ENCODE results near the gene RHOT1. TPM values are rescaled to one million over a fixed set of nuclear protein-coding genes. Genes with fewer than 3 reads are reported as not detected.

Gene RHOT1
- total RNA-seq, 1 experiment from 2014 or later, result 39.2 TPM

DNA sequence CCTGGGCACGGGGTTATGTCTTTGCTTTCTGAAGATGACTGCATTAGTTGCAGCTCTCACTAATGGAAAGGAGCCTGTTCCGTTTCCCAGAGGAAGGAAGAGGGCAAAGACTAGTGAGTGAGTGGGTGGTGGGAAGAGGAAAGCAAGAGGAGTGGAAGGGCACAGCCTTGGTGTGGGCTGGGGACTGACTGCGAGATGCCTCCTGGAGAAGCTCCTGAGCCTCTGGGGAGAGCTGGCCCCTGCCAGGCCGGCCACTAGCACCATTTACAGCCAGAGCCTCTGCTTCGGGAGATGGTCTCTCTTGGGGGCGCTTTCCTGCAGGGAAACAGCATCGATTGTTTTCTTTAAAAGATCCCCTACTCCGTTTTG lies 122.5 kb downstream of the RHOT1 start:
- H3K4me1 ChIP-seq (ENCODE audit: control insufficient read depth, insufficient read depth, low read length), result peaks cover 5% of the 10 kb centered on the region; the same call in 1 of the 2 replicates
- in situ Hi-C loops (cut with HindIII; ENCODE audit: low pct_unique_long_range_greater_than_20kb, low sequenced_read_pairs), result no loop called here
- H3K9me3 ChIP-seq (ENCODE audit: control insufficient read depth, insufficient read depth, low read depth, low read length), result no peaks in the 10 kb centered on the region
- no peak for DNase-seq (ENCODE audit: low read depth, low spot score)
- no peak overlapping the region for H3K4me3 ChIP-seq (ENCODE audit: low read depth in 2 of 2, low read length in 2 of 2)
- intact Hi-C loops (cut with micrococcal nuclease; ENCODE audit: unreplicated experiment), result no loop called here
- H3K27me3 ChIP-seq (ENCODE audit: control insufficient read depth, insufficient read depth, low read length), result peaks cover 14% of the 10 kb centered on the region
- TF ChIP-seq SIN3A (IDR thresholded peaks at IDR 0.05; ENCODE audit: borderline replicate concordance, insufficient read depth, low read depth, low read length), result no peak
- POLR2A ChIA-PET, result no interaction called here
- no TSS peak for BruUV-seq (replicated peaks)
- no peak for ATAC-seq
- no peak overlapping the region for H3K27ac ChIP-seq (ENCODE audit: low read length)
- H3K36me3 ChIP-seq (ENCODE audit: control insufficient read depth, insufficient read depth, low read length), result no peaks in the 10 kb centered on the region
- CTCF ChIA-PET, result no interaction called here

DNA sequence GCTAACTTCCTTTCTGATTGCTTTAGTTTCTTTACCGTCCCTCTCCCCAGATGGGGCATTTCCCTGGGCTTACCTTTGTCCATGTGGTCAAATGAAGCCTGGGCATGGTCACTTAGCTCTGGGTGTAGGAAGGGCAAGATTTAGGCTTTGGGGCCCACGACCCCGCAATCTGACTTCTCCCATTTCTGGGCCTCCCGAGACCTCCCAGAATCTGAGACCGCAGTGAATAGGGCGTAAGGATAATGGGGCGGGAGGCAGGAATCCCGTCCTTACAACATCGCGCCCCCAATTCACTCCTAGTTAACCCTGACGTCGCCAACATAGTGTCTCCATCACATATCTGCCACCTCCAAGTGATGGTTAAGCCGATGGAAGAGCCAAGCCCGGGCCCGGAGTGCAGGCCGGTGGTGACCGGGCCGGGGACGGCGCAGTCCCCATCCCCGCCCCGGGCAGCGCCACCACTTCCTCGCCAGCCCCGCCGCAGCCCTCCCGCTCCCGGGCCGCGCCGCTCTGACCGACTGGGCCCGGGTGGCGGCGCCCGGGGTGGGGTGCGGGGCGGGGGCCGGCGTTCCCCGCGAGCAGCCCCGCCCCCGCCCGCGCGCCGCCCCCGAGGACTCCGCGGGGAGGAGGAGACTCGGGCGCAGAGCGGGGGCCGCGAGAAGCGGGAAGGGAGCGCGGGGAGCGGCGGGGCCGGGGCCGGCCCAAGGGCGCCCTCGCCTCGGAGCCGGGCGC lies 123.1 kb downstream of the RHOT1 start, which contains the start of gene RHBDL3:
Gene RHBDL3, plus strand, starts transcription at position 641 of the 732 bp plus-strand sequence. CDS start 358 bp downstream, outside the sequence.
- ChIA-PET POLR2A (no interaction called here), CTCF (no interaction called here)
- Histone ChIP-seq H3K27ac (ENCODE audit: low read length) (no peak within 1 kb of the TSS), H3K36me3 (ENCODE audit: control insufficient read depth, insufficient read depth, low read length) (no peaks in the 10 kb centered on the region), H3K4me3 (ENCODE audit: low read depth in 2 of 2, low read length in 2 of 2) (peak within 1 kb of the TSS; percentile 46 to 47), H3K9me3 (ENCODE audit: control insufficient read depth, insufficient read depth, low read depth, low read length) (no peaks in the 10 kb centered on the region), H3K27me3 (ENCODE audit: control insufficient read depth, insufficient read depth, low read length) (peaks cover 14% of the 10 kb centered on the region), H3K4me1 (ENCODE audit: control insufficient read depth, insufficient read depth, low read length) (peaks cover 5% of the 10 kb centered on the region; the same call in 1 of the 2 replicates)
- ATAC-seq (peak; percentile 73), DNase-seq (ENCODE audit: low read depth, low spot score) (no peak)
- BruUV-seq (replicated peaks), result no TSS peak
- TF ChIP-seq POLR2AphosphoS5 (IDR thresholded peaks at IDR 0.05; ENCODE audit: low read depth, low read length) (no peak), SIN3A (IDR thresholded peaks at IDR 0.05; ENCODE audit: borderline replicate concordance, insufficient read depth, low read depth, low read length) (no peak), TCF7L2 (IDR thresholded peaks at IDR 0.05; ENCODE audit: low read depth, low read length) (no peak)
- TF ChIP-seq, protein P1, sequence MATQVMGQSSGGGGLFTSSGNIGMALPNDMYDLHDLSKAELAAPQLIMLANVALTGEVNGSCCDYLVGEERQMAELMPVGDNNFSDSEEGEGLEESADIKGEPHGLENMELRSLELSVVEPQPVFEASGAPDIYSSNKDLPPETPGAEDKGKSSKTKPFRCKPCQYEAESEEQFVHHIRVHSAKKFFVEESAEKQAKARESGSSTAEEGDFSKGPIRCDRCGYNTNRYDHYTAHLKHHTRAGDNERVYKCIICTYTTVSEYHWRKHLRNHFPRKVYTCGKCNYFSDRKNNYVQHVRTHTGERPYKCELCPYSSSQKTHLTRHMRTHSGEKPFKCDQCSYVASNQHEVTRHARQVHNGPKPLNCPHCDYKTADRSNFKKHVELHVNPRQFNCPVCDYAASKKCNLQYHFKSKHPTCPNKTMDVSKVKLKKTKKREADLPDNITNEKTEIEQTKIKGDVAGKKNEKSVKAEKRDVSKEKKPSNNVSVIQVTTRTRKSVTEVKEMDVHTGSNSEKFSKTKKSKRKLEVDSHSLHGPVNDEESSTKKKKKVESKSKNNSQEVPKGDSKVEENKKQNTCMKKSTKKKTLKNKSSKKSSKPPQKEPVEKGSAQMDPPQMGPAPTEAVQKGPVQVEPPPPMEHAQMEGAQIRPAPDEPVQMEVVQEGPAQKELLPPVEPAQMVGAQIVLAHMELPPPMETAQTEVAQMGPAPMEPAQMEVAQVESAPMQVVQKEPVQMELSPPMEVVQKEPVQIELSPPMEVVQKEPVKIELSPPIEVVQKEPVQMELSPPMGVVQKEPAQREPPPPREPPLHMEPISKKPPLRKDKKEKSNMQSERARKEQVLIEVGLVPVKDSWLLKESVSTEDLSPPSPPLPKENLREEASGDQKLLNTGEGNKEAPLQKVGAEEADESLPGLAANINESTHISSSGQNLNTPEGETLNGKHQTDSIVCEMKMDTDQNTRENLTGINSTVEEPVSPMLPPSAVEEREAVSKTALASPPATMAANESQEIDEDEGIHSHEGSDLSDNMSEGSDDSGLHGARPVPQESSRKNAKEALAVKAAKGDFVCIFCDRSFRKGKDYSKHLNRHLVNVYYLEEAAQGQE (IDR thresholded peaks at IDR 0.05; ENCODE audit: insufficient read depth in 1 of 2, low read depth in 2 of 2, low read length in 1 of 2), result no peak
- TF ChIP-seq, protein P2, sequence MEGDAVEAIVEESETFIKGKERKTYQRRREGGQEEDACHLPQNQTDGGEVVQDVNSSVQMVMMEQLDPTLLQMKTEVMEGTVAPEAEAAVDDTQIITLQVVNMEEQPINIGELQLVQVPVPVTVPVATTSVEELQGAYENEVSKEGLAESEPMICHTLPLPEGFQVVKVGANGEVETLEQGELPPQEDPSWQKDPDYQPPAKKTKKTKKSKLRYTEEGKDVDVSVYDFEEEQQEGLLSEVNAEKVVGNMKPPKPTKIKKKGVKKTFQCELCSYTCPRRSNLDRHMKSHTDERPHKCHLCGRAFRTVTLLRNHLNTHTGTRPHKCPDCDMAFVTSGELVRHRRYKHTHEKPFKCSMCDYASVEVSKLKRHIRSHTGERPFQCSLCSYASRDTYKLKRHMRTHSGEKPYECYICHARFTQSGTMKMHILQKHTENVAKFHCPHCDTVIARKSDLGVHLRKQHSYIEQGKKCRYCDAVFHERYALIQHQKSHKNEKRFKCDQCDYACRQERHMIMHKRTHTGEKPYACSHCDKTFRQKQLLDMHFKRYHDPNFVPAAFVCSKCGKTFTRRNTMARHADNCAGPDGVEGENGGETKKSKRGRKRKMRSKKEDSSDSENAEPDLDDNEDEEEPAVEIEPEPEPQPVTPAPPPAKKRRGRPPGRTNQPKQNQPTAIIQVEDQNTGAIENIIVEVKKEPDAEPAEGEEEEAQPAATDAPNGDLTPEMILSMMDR (IDR thresholded peaks at IDR 0.05), result no peak
- in situ Hi-C loops (cut with HindIII; ENCODE audit: low pct_unique_long_range_greater_than_20kb, low sequenced_read_pairs), result no loop called here
- intact Hi-C loops (cut with micrococcal nuclease; ENCODE audit: unreplicated experiment), result no loop called here

DNA sequence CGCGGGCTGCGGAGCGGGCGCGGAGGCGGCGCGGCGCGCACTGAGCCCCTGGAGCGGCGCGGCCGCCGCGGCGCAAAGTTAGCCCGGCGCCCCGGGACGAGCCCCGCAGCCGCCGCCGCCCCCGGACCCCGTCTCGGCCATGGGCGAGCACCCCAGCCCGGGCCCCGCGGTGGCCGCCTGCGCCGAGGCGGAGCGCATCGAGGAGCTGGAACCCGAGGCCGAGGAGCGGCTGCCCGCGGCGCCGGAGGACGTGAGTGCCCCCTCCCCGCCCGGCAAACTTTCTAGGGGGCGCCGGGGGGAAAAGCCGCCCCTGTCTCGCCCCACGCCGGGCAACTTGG lies 123.7 kb downstream of the RHOT1 start:
- no TSS peak for BruUV-seq (replicated peaks)
- Histone ChIP-seq H3K9me3 (ENCODE audit: control insufficient read depth, insufficient read depth, low read depth, low read length) (no peaks in the 10 kb centered on the region), H3K27me3 (ENCODE audit: control insufficient read depth, insufficient read depth, low read length) (peaks cover 14% of the 10 kb centered on the region), H3K27ac (ENCODE audit: low read length) (no peak overlapping the region), H3K4me3 (ENCODE audit: low read depth in 2 of 2, low read length in 2 of 2) (peak overlapping the region; percentile 46 to 47), H3K36me3 (ENCODE audit: control insufficient read depth, insufficient read depth, low read length) (no peaks in the 10 kb centered on the region), H3K4me1 (ENCODE audit: control insufficient read depth, insufficient read depth, low read length) (peaks cover 5% of the 10 kb centered on the region; the same call in 1 of the 2 replicates)
- ATAC-seq (peak; percentile 33), DNase-seq (ENCODE audit: low read depth, low spot score) (no peak)
- POLR2A ChIA-PET, result no interaction called here
- TF ChIP-seq SIN3A (IDR thresholded peaks at IDR 0.05; ENCODE audit: borderline replicate concordance, insufficient read depth, low read depth, low read length) (no peak), POLR2AphosphoS5 (IDR thresholded peaks at IDR 0.05; ENCODE audit: low read depth, low read length) (no peak), TCF7L2 (IDR thresholded peaks at IDR 0.05; ENCODE audit: low read depth, low read length) (no peak)
- TF ChIP-seq, protein P2 (IDR thresholded peaks at IDR 0.05), result no peak
- TF ChIP-seq, protein P1 (IDR thresholded peaks at IDR 0.05; ENCODE audit: insufficient read depth in 1 of 2, low read depth in 2 of 2, low read length in 1 of 2), result no peak
- CTCF ChIA-PET, result no interaction called here
- in situ Hi-C loops (cut with HindIII; ENCODE audit: low pct_unique_long_range_greater_than_20kb, low sequenced_read_pairs) (no loop called here), intact Hi-C loops (cut with micrococcal nuclease; ENCODE audit: unreplicated experiment) (no loop called here)

All from Panc1 (cell line).